Right lobe of liver (tissue), 6 donors: ENCODE results near the gene MOB4. TPM values are rescaled to one million over a fixed set of nuclear protein-coding genes. Genes with fewer than 3 reads are reported as not detected.
A peak's percentile ranks its signal among the peaks of the same experiment; 100 is the strongest.

Experiments
- ATAC-seq, 4 donors: fragments of 200-7000 bp; cut with Tn5 transposase; one replicate each; pipeline ENCODE4 v1.9.1; 2020; ENCODE audit warnings: mild to moderate bottlenecking in 4 of 4, moderate library complexity in 4 of 4
- DNase-seq, 3 donors: peaks; one replicate each; pipeline ENCODE4 v3.0.0-alpha.2; 2020
- H3K27ac ChIP-seq, 3 donors: fragments of 200-600 bp; one replicate each; pipeline ENCODE4 v1.8.0; 2022
- H3K27me3 ChIP-seq, 2 donors: fragments of 200-600 bp; one replicate each; pipeline ENCODE4 v1.8.0; 2022
- H3K36me3 ChIP-seq, 4 donors: fragments of 200-600 bp; sonication (generic) in 1 of 4; one replicate each; pipeline versions ENCODE4 v1.5.1 to v1.8.0; 2017 to 2022; ENCODE audit warnings: control low read depth in 1 of 4
- H3K4me1 ChIP-seq, 4 donors: fragments of 200-600 bp; sonication (generic) in 1 of 4; one replicate each; pipeline versions ENCODE4 v1.5.1 to v1.8.0; 2017 to 2022; ENCODE audit warnings: control low read depth in 1 of 4
- H3K4me3 ChIP-seq, 3 donors: fragments of 200-600 bp; one replicate each; pipeline ENCODE4 v1.8.0; 2022
- H3K9me3 ChIP-seq, 4 donors: fragments of 200-600 bp; sonication (generic) in 1 of 4; one replicate each; pipeline versions ENCODE4 v1.5.1 to v1.8.0; 2017 to 2022; ENCODE audit warnings: control low read depth in 1 of 4
- CTCF ChIP-seq, 4 donors: fragments of 200-600 bp in 3 of 4; fragments of 450-650 bp in 1 of 4; IDR thresholded peaks; one replicate each; pipeline versions ENCODE4 v1.5.1 to v1.8.0; 2016 to 2022; ENCODE audit warnings: antibody characterized with exemption in 4 of 4, mild to moderate bottlenecking in 2 of 4
- POLR2A ChIP-seq: fragments of 450-650 bp; IDR thresholded peaks from one replicate; pipeline ENCODE4 v1.6.1; 2017; ENCODE audit warnings: antibody characterized with exemption, mild to moderate bottlenecking
- WGBS: methylation state at CpG from one replicate; pipeline ENCODE4 v1.1.6; 2018; ENCODE audit warnings: low coverage, low lambda C conversion rate; ENCODE audit not compliant: insufficient coverage; ENCODE audit errors: missing lambda C conversion rate; 5-methylcytosine and 5-hydroxymethylcytosine counted together
- intact Hi-C, 2 donors: fragments of 100-400 bp; cut with DNase I; formaldehyde crosslinking; loops; one replicate each; pipeline versions ENCODE4 v1.11.2 to v1.14.1; 2022
- total RNA-seq, 6 experiments: library from RNA; depleted of rRNA in 2 of 6; stranded (reverse); fragments of >200 nt in 2 of 6; fragmentation: NEBNext Ultra II Directional in 3 of 6; extraction: Animal tissue kit (Norgen Biotek cat#: 25700) in 3 of 6; gene quantifications; one replicate each; pipeline versions ENCODE4 v1.1.0 to v1.2.4, GENCODE V29; 2016 to 2023
- donor health status: DM: no; HTN: yes; CAD: no.
- donor health status: DM: no; HTN: no; CAD: no.
- donor health status: DM: no; HTN: no; CAD: no.
- donor health status: DM: no; HTN: yes; CAD: no.
- donor health status: DM: no; HTN: yes; CAD: no.

MOB4 gene
- total RNA-seq, 6 experiments from 2014 or later: 3.4 to 10.7 (median 8.0) TPM

DNA sequence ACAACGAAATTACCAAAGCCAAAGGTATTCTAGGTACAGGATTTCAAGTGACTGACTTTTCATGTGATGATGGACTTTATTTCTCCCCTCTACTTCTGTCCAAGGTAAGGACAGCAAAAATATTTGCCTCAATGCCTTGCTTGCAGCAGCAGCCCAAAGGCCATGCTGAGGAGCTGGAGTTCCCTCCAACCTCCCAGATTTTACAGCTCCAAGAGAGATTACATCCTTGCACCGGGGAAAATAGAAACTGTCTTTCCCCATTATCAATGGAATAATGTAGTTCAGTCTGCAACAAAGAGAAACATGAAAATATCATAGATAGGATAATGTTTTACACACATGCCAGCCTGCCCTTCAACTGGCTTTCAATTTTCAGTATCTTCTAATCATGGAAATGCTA, 29.7 kb upstream of the MOB4 start:
- peaks cover 12 to 56% (median 33%) of the 10 kb centered on the region in 4 donors for H3K36me3 ChIP-seq

DNA sequence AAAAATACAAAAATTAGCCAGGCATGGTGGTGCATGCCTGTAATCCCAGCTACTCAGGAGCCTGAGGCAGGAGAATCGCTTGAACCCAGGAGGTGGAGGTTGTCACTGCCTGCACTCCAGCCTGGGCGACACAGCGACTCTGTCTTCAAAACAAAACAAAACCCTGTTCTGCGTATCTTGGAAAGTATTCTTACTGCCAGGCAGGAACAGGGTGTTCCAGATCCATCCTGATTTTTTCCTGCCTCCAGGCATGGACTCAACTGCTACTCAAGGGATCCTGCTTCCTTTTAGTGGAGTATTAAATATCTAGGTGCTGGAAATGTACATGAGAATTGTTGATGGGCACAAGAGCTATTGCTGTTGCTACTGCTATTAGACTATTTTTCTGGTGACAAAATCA, 28.5 kb upstream of the MOB4 start:
- Histone ChIP-seq H3K27me3 (no peaks in the 10 kb centered on the region), H3K27ac (no peak overlapping the region), H3K9me3 (no peaks in the 10 kb centered on the region), H3K36me3 (peaks cover 17 to 68% (median 44%) of the 10 kb centered on the region in 4 donors), H3K4me1 (no peaks in the 10 kb centered on the region), H3K4me3 (no peak overlapping the region)
- DNase-seq (no peak), ATAC-seq (no peak)
- TF ChIP-seq CTCF (IDR thresholded peaks at IDR 0.05): no peak
- TF ChIP-seq POLR2A: no peak
- intact Hi-C loops: loop anchor here in 1 of 2 donors (10.0 kb wide), 1 partner anchor 83 kb away; no protein-coding TSS in a partner anchor
- WGBS: 90% methylated on average over 4 of the region's 4 CpGs

More for the DNA sequence above, 29.7 kb upstream of the MOB4 start:
- intact Hi-C loops: loop anchor here in 1 of 2 donors (10.0 kb wide), 1 partner anchor 81 kb away; no protein-coding TSS in a partner anchor
- no peak overlapping the region for H3K4me3 ChIP-seq
- TF ChIP-seq POLR2A: no peak
- no peak for TF ChIP-seq CTCF (IDR thresholded peaks at IDR 0.05)
- H3K27ac ChIP-seq: no peak overlapping the region
- WGBS: 94% methylated on average over 2 of the region's 2 CpGs
- H3K27me3 ChIP-seq: no peaks in the 10 kb centered on the region
- H3K9me3 ChIP-seq: no peaks in the 10 kb centered on the region
- DNase-seq: no peak
- H3K4me1 ChIP-seq: peaks cover 0 to 9% (median 0%) of the 10 kb centered on the region in 4 donors
- ATAC-seq: no peak

DNA sequence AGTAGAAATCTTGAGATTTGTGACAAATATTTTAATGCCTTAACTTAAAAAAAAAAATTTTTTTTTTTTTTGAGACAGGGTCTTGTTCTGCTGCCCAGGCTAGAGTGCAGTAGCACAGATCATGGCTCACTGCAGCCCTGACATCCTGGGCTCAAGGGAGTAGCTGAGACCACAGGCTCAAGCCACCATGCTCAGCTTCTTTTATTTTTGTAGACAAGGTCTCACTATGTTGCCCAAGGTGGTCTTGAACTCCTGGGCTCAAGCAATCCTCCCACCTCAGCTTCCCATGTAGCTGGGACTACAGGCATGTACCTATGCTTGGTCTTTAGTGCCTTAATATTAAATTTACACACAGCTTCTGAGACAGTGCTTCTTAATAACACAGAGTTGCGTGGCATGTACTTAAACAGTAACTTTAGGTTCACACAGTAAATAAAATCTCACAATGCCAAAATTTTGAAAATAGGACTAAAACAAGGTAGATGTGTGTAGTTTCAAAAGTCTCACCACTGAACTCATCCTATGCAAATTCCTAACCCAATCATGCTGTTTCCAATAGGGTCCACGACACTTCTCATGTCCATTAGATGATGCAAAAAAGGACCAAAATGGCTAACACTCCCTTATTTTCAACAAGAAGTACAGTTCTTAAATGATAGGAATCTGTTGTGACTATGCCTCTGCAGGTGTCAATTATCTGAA, 20.3 kb upstream of the MOB4 start:
- H3K4me1 ChIP-seq: peaks cover 0 to 20% (median 3%) of the 10 kb centered on the region in 4 donors
- no peaks in the 10 kb centered on the region for H3K9me3 ChIP-seq
- H3K27ac ChIP-seq: no peak overlapping the region
- H3K4me3 ChIP-seq: no peak overlapping the region
- intact Hi-C loops: no loop called here
- TF ChIP-seq POLR2A (no peak), CTCF (IDR thresholded peaks at IDR 0.05) (no peak)
- WGBS: 91% methylated on average over 2 of the region's 2 CpGs
- ATAC-seq (no peak), DNase-seq (no peak)
- H3K36me3 ChIP-seq: peaks cover 13 to 72% (median 43%) of the 10 kb centered on the region in 4 donors
- H3K27me3 ChIP-seq: no peaks in the 10 kb centered on the region

GRCh38 chr2:197496695-197497094, 19.2 kb upstream of the MOB4 start:
- H3K4me3 ChIP-seq: no peak overlapping the region
- peaks cover 6 to 61% (median 35%) of the 10 kb centered on the region in 4 donors for H3K36me3 ChIP-seq
- H3K9me3 ChIP-seq: no peaks in the 10 kb centered on the region
- intact Hi-C loops: no loop called here
- no peaks in the 10 kb centered on the region for H3K27me3 ChIP-seq
- no peak for DNase-seq
- ATAC-seq: no peak
- TF ChIP-seq POLR2A (no peak), CTCF (IDR thresholded peaks at IDR 0.05) (no peak)
- peak overlapping the region in 1 of 3 donors; percentile 100 for H3K27ac ChIP-seq
- peaks cover 0 to 20% (median 3%) of the 10 kb centered on the region in 4 donors for H3K4me1 ChIP-seq
